ENCODE data around the gene ASXL1. TPM values are rescaled to one million over a fixed set of nuclear protein-coding genes. Genes with fewer than 3 reads are reported as not detected.

The ASXL1 gene
- total RNA-seq, 1 experiment from 2014 or later: 52.2 TPM

DNA sequence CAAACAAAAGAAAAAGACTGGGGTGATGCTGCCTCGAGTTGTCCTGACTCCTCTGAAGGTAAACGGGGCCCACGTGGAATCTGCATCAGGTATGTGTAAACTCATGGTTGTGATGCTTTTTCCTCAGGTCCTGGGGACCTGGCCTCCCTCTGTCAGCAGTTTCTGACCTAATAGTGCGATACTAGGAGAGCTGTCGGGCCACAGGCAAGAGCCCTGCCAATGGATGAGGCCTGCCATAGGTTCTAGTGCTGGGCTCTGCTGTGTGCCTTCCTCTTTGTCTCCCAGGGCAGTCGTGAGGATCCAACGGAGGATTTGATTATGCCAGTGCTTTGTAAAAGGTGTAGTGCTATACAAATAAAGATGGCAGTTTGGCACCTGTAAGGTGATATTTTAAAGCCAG lies 71.2 kb downstream of the ASXL1 start:
- RAD21 ChIA-PET (ENCODE audit: low non-redundant PET in 1 of 2, low total read pairs in 2 of 2, uncharacterized antibody in 2 of 2, unreplicated experiment in 2 of 2): no interaction called here
- DNase-seq (ENCODE audit: low read depth, low spot score) (no peak), ATAC-seq (no peak)
- CTCF ChIA-PET: no interaction called here
- peaks cover 10% of the 10 kb centered on the region; the same call in 1 of the 2 replicates for H3K79me2 ChIP-seq (ENCODE audit: insufficient read depth, low read length)
- TF ChIP-seq CBX3 (IDR thresholded peaks at IDR 0.05; ENCODE audit: low read depth) (no peak), RAD21 (IDR thresholded peaks at IDR 0.05; ENCODE audit: low read depth) (no peak), EZH2phosphoT487 (IDR thresholded peaks at IDR 0.05; ENCODE audit: borderline replicate concordance) (no peak), YY1 (IDR thresholded peaks at IDR 0.05; ENCODE audit: extremely low read depth, insufficient replicate concordance, low read depth, low read length) (no peak), EZH2 (IDR thresholded peaks at IDR 0.05) (no peak), POLR2A (IDR thresholded peaks at IDR 0.05; ENCODE audit: borderline replicate concordance, extremely low read depth, insufficient read depth, insufficient read length) (no peak), FOSL1 (IDR thresholded peaks at IDR 0.05; ENCODE audit: low read depth) (no peak), SRF (IDR thresholded peaks at IDR 0.05; ENCODE audit: low read depth) (no peak), SP1 (IDR thresholded peaks at IDR 0.05; ENCODE audit: low read depth) (no peak)
- TF ChIP-seq, protein P1, sequence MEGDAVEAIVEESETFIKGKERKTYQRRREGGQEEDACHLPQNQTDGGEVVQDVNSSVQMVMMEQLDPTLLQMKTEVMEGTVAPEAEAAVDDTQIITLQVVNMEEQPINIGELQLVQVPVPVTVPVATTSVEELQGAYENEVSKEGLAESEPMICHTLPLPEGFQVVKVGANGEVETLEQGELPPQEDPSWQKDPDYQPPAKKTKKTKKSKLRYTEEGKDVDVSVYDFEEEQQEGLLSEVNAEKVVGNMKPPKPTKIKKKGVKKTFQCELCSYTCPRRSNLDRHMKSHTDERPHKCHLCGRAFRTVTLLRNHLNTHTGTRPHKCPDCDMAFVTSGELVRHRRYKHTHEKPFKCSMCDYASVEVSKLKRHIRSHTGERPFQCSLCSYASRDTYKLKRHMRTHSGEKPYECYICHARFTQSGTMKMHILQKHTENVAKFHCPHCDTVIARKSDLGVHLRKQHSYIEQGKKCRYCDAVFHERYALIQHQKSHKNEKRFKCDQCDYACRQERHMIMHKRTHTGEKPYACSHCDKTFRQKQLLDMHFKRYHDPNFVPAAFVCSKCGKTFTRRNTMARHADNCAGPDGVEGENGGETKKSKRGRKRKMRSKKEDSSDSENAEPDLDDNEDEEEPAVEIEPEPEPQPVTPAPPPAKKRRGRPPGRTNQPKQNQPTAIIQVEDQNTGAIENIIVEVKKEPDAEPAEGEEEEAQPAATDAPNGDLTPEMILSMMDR (IDR thresholded peaks at IDR 0.05 in 2 of 3, conservative IDR thresholded peaks at IDR 0.05 in 1 of 3; ENCODE audit: borderline replicate concordance in 1 of 3, insufficient read depth in 1 of 3, low read depth in 2 of 3, low read length in 2 of 3): no peak
- TF ChIP-seq, protein P2, sequence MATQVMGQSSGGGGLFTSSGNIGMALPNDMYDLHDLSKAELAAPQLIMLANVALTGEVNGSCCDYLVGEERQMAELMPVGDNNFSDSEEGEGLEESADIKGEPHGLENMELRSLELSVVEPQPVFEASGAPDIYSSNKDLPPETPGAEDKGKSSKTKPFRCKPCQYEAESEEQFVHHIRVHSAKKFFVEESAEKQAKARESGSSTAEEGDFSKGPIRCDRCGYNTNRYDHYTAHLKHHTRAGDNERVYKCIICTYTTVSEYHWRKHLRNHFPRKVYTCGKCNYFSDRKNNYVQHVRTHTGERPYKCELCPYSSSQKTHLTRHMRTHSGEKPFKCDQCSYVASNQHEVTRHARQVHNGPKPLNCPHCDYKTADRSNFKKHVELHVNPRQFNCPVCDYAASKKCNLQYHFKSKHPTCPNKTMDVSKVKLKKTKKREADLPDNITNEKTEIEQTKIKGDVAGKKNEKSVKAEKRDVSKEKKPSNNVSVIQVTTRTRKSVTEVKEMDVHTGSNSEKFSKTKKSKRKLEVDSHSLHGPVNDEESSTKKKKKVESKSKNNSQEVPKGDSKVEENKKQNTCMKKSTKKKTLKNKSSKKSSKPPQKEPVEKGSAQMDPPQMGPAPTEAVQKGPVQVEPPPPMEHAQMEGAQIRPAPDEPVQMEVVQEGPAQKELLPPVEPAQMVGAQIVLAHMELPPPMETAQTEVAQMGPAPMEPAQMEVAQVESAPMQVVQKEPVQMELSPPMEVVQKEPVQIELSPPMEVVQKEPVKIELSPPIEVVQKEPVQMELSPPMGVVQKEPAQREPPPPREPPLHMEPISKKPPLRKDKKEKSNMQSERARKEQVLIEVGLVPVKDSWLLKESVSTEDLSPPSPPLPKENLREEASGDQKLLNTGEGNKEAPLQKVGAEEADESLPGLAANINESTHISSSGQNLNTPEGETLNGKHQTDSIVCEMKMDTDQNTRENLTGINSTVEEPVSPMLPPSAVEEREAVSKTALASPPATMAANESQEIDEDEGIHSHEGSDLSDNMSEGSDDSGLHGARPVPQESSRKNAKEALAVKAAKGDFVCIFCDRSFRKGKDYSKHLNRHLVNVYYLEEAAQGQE (IDR thresholded peaks at IDR 0.05; ENCODE audit: low read depth): no peak
- H2AFZ ChIP-seq (ENCODE audit: low read depth, low read length, poor library complexity, severe bottlenecking): no peak overlapping the region
- peaks cover 29 to 45% of the 10 kb centered on the region in 2 experiments for H3K36me3 ChIP-seq (ENCODE audit: control insufficient read depth in 1 of 2, insufficient read depth in 2 of 2, low read length in 2 of 2)
- no TSS peak for BruUV-seq (replicated peaks)
- no peaks in the 10 kb centered on the region for H3K9me2 ChIP-seq (ENCODE audit: insufficient read depth)
- no peak overlapping the region for H3K4me2 ChIP-seq (ENCODE audit: low read length)
- no peak overlapping the region for H3K9ac ChIP-seq (ENCODE audit: low read length)
- no peaks in the 10 kb centered on the region for H3K27me3 ChIP-seq (ENCODE audit: insufficient read depth, low read length)
- no peaks in the 10 kb centered on the region for H3K4me1 ChIP-seq (ENCODE audit: control insufficient read depth in 1 of 2, insufficient read depth in 2 of 2, low read length in 2 of 2)
- H3K4me3 ChIP-seq (replicated peaks in 1 of 2; ENCODE audit: low read depth in 1 of 2, low read length in 2 of 2): no peak overlapping the region
- intact Hi-C loops (cut with micrococcal nuclease): no loop called here
- no peaks in the 10 kb centered on the region for H4K20me1 ChIP-seq (ENCODE audit: insufficient read depth)
- H3K27ac ChIP-seq (ENCODE audit: low read depth, low read length): no peak overlapping the region
- POLR2A ChIA-PET: no interaction called here
- H3K9me3 ChIP-seq (ENCODE audit: control insufficient read depth in 1 of 2, insufficient read depth in 1 of 2, low read depth in 1 of 2, low read length in 2 of 2): no peaks in the 10 kb centered on the region
